NCI-H524 (cell line): ENCODE data around the gene NRXN3.

Source experiments
- DNase-seq, 2 experiments: peaks; one replicate each; lab custom pipeline; 2025; lab: John Stamatoyannopoulos, UW

Gene NRXN3

DNA sequence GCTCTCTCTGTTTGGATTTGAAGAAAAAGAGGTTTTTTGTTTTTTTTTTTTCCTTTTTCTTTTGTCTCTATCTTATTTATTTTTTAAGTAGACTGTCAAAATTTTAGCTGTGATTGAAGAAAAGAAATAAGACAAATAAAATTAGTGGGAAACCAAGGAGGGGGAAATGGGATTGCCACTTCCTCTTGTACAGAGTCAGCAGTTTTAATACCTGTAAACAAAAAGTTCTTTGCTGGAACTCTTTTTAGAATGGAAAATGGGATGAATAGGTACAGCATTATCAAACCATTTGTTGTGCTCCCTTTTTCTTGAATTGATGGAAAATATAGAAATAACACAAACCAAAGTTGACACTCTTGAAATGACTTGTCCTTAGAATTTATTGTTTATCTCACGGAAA is 1360.4 kb downstream of the NRXN3 start:
- DNase-seq: no peak

DNA sequence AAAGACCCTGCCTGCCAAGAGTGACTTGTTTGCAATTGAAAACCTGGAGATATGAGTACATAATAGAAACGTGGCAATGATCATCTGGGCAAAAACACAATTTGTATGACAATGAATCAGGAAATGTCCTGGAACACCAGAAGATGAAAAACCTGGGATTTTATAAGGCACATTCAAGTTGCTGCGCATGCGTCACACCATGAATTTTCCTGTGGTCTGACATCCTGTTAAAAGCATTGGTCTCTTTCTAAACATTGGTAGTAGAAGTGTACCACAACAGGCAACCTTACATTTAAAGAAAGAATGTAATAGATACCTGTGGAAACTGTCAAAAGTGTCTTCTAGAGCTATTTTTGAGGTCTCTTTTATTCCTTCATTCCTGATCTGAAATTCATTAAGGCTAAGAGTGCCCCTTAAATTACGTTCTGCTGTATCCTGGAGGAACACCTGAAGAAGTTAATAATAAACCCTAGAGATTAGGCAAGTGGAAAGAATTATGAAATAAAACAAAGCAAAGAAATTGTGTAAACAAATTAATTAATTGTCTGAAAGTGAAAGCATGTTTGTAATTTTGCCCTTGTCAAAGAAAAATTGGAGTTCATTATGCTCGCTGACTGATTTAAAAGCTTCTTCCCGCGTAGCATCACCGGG is 1364.7 kb downstream of the NRXN3 start:
- DNase-seq: no peak

DNA sequence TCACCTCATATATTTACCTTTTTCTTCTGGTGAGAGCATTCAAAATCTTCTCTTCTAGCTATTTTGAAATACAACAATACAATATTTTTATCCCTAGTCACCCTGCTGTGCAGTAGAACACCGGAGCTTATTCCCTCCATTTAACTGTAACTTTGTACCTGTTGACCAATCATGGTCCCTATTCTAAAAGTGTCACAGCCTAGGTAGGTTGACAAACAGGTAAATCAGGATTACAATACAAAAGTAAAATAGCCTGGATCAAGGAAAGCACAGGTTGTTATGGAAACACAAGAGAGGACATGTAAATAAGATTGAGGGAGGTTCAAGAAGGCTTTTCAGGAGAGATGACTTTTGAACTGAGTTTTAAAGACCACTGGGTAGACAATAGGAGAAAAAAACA is 1370.2 kb downstream of the NRXN3 start:
- DNase-seq: no peak

DNA sequence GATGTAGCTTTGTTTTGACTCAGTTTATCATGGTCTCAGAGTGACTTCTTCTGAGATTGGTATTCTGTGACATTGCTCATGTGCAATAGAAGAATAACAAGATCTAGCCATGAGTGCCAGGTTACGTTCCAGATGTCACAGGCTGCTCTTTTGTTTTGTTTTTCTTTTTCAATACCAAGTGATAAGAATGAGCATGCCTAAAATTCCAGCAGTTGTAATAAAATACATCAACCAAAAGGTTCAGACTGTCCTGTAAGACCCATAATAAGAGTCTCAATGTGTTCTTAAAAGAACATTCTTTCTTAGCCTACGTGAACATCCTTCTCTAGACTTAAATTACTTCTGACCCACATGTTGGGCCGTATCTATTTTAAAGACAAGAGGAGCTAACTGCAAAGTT is 1371.9 kb downstream of the NRXN3 start:
- no peak for DNase-seq

DNA sequence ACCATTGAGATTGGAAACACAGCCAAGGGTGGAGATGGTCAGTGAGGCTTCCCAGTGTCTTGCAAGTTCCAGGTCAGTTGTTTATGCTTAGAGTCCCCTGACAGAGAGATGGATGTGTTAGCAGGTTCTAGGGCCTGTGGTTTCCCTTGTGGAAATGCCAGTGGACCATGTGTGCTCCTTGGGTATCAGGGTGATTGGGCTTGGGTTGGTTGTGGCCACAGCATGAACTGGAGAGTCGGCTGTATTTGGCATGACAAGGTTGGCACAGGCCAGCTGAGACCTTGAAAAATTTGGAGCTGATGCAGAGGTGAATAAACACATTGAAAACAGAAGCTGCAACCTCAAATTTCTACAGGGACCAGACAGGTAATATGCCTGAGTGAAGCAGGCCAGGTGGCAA is 1373.2 kb downstream of the NRXN3 start:
- DNase-seq: no peak

DNA sequence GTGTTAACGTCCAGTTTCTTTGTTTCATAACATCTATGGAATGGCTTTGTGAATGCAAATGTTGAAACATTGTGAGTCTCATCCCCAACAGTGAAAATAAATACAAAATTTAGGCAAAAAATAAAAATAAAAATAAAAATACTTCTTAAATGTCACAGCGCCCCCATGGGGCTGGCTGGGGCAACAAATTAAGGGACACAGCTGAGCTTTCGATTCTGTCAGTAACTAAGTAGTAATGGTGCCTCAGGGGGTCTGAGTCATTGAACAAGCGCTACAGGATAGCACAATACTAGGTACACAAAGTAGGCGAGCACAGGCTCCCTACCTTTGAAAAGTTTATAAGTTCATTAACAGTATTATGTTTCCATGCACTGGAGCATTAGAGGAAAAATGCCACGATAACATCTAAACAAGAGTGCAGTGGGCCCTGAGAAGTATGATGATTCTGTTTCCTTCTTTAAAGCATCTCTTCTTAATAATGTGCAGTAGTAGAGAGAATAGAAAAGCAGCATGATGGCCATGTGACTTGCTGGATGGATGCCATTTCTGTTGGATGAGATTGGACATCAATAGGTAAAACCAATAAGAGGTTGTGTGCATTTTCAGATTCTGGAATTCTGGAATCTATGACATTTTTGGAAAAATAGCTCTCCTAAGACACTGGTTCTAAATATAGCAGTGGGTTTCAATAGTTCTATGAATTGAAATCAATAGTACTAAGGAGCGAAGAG is 1374.0 kb downstream of the NRXN3 start:
- DNase-seq: peak in 1 of 2 experiments; percentile 54

DNA sequence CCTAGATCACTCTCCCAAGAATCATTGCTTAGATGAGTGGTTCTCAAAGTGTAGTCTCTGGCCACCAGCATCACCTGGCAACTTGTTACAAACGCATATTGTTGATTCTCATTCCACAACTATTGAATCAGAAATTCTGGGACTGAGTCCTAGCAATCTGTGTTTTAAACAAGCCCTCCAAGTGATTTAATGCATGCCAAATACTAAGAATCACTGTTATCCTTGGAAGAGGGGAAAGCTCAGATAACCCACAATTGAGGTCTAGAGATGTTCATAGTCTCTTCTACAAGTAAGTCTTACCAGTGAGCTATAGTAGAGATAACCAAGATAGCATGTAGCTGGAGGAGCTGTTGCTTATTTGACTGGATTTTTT is 1374.5 kb downstream of the NRXN3 start:
- no peak for DNase-seq

DNA sequence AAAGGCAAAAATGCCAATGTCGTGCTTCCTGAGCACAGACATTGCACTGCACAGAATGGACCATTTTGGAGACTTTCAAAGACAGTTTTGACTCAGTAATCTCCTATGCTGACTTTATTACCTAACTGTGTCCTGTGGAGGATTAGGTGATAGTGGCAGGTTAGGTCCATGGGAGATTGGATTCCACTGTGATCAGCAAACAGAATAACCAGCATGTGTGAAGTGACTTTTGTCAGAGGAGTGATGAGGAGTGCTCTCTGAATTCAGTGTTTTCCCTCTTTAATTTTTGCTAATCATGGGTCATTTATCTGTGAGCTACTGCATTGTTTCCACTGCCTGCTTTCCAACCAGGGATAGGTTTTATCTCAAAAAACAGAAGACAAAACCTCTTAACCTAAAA is 1378.7 kb downstream of the NRXN3 start:
- no peak for DNase-seq

DNA sequence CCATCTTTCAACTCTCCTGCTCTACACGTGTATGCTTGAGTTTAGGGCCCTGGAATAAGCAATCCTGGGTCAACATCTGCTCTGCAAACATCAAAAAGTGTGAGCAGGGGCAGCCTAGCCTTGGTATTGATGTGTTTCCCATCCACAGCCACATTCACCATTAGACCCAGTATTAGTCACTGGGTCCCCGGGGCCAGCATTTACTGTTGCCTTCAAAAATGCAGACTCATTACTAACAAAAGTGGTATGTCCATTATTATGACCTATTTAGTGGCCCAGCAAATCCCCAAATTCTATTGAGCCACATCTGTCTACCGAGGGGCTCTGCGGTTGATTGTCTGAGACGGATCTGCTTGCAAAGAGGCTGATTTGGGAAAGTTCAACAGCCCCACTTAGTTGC is 1379.3 kb downstream of the NRXN3 start:
- DNase-seq: no peak

DNA sequence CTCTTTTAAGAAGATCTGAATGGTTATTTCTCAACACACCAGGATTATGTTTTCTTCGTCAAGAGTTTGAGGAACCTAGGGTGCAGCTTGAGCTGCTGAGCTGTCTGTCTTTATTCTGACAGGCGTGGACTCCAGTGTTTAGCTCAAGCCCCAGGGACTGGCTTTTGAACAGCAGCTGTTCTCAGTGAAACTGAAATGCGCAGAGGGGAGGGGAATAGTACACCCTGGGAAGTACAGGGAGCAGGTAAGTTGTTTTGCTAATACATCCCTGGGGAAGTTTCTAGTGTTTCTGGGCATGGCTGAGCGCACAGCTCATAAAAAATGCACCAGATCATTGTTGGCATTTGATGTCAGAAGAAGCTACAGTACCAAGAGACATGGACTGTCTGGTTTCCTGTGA is 1381.3 kb downstream of the NRXN3 start:
- DNase-seq: peak; percentile 5 to 68

DNA sequence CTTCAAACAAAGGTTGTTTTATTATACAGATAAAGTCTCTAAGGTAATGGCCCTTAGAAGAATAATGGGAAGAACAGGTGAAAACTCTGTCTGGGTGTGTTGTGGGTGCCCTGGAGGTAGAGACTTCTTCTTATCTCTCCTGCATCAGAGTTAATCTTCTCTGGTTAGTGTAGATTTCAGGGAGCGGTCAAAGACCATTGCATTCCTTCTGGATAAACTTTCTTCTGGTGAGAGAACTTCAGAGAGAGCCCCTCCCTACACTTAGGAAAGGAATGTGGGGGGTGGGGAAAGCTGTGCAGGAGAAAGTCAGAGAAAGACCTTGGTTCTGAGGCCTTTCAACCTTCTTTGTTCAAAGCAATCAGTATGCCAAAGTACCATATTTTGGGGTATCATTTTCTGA is 1382.6 kb downstream of the NRXN3 start:
- DNase-seq: no peak

DNA sequence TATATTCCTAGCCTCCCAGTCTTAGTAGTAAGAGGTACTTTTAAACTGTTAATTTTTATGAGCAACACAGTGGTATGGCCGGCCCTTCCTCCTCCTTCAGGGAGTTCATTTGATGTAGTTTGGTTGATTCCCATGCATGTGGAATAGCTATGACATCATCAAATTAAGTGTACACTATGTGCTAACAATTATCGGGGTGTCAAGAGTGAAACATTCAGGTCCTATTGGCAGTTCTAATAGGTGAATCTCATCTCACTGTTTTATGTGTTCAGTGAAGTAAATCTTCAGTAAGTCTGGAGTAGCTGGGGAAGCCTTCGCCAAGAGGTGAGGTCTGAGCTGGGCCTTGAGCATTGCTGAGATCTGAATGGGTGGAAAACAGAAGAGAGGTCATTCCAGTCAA is 1384.6 kb downstream of the NRXN3 start:
- DNase-seq: no peak

DNA sequence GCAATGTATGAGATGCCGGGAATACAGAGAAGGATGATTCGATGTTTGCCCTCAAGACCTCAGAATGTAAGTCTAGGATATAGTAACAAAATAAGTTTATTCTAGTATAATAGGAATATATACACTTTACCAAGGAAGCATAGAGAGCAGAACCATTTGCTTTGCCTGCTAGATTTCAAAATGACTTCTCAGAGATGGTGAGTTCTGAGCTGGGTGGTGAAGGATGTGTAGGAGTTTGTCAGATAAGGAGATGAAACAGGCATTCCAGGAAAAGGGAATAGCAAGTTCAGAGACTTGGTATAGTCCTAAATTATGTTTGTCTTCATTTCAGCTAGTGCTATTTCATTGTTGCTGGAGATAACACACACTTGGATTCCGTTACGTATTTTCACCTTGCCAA is 1385.3 kb downstream of the NRXN3 start:
- DNase-seq: no peak

DNA sequence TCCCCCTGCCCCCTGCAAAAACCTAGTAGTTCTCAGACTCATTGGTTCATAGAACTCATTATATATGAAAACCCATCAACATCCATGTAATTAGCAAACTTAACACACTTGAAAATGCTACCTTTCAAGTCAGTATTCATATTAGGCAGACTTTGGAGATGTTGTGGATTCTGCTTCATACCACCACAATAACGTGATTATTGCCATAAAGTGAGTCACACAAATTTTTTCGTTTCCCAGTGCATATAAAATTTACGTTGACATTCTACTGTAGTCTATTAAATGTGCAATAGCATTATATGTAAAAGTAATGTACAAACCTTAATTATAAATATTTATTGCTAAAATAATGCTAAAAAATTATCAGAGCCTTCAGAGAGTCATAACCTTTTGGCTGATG is 1387.1 kb downstream of the NRXN3 start:
- no peak for DNase-seq

DNA sequence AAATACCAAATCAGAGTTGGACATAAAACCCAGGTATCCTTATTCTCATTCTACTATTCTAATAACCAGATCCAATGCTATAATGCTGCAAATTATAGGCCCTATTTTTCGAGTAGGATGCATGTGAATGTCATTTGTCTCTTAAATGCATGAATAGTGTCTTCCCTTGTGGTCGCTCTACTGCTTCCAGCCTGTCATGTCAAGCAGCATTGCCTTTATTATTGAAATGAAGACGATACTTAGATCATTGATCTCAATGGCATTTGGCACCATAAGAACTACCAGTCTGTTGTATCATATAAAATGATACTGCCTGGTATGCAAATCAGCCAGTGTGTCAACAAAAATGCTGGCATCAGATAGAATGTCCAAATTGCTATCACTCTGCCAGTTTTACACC is 1392.0 kb downstream of the NRXN3 start:
- DNase-seq: no peak

DNA sequence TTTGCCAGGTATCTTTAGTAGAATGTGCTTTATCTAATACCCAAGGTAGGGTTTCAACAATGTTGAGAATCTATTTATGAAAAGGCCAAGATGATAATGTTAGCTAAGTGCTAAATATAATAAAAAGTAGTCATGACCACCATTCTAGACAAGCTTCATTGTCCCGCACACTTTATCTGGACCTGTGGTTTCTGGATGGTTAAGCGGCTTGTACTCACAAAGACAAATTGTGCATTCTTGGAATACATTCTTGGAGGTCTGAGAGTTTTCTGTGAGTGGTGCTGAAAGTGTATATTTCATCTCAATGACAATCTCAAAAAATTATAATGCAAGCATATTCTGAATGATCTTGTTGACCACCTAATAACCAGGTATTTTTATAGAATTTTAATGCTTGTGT is 1394.2 kb downstream of the NRXN3 start:
- no peak for DNase-seq

DNA sequence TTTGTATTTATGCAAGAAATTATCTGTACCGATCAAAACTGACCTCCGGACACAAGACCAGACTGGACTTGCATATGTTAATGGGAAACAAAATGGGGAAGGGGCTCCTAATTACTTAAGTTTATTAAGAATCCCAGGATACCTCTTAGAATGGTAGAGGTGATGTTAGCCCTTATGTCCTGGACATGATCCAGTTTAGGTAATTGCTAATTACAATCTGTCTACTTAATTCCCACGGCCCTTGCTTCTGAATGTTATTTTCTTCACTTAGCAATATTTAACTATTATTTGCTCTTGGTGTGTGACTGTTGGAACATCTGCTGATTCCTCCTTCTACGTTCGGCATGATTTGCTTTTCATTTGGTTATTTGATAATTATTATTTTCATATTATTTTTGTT is 1397.1 kb downstream of the NRXN3 start:
- DNase-seq: peak; percentile 26 to 74

DNA sequence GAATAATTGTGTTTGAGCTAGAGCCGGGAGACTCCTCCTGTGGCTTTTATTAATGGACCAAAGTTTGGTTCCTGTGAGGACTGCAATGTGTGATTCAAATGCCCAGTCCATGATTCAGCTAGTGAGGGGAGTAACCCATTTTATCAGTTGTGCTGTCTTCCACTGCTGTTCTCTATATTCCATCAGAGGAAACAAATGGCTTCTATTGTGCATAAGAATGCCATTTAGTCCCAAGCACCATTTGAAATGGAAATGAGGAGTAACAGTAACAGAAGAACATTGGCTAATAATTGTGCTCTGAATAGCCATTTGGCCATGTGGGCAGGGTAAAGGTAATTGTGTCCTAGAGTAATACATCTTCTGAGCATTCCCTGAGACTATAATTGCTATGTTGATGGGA is 1398.4 kb downstream of the NRXN3 start:
- DNase-seq: no peak

DNA sequence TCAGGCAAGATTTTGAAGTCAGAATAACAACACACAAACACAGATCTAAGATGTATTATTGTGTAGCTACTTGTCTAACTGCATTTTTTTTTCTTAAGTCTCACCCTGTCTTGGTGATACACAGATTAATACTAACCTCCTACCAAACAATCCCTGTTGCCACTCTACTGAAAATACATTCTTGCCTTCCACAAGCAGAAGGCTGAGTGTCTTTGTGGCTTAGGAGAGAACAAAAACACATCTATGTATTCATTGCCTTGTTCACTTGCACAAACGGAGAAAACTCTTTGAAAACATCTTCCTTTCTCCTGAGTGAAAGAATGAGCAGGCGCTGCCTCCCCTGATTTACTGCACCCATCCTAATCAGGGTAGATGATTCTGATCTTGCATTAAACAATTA is 1398.9 kb downstream of the NRXN3 start:
- no peak for DNase-seq

DNA sequence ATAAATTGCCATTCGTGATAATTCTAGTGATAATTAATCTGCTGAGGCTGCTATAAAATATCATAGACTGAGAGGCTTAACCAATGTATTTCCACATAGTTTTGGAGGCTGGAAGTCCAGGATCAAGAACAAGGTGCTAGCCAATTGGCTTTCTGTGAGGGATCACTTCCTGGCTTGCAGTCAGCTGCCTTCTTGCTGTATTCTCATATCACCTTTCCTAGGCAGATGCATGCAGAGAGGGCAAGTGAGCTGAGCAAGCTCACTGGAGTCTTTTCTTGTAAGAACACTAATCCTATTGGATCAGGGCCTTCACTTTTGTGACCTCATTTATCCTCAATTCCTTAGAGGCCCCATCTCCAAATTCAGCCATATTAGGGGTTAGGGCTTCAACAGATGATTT is 1400.5 kb downstream of the NRXN3 start:
- DNase-seq: peak in 1 of 2 experiments; percentile 57

DNA sequence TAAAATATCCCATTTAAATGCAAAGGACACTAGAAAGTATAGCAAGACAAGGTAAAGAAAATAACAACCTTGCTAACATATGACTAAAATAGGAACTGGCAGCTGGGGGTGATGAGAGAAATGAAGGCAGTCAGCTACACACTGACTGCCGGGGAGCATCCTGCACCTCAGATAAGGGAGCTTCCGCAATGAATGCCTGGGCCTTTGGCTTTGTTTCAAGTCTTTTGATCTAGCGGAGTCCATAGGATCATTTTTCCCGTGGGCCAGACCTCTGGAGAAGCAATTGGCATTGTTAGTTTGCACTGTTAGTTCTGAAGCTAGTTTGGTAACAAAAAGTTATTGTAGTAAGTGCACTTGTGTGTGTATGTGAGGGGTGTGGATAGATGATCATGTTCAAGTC is 1401.2 kb downstream of the NRXN3 start:
- no peak for DNase-seq

DNA sequence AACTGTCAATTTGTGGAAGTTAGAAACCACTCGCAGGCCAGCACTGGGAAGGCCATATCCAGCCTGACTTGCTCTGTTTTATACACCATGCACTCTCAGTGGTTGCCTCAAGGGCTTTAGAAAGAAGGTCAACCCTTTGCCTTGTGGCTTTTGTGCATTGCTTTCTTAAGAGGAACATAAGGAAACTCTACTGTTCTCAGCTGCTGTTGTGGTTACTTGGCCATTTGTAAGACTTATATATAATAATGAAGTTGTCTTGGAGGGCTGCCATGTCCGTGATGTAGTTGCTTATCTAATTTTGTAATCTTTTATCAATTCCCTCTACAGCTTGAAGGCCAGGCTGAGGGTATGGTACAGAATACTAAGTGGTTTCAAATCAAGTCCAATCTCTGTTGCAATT is 1403.3 kb downstream of the NRXN3 start:
- no peak for DNase-seq

DNA sequence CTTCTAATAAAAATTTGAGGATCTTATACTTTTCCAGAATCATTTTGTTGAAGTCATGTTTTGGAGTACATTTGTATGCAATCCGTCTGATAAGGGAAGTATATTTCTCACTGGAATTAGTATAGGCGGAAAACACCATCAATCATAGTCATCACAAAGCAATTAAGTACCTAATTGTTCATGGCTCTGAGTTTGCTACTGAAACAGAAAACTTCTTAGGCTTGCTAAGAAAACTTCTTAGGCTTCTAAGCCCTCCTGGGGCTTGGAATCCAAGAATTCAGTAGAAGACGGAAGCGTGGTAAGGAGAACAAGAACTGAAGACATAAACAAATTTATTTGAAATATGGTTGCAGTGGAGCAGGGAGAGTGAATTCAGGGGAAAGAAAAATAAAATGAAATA is 1404.9 kb downstream of the NRXN3 start:
- no peak for DNase-seq

DNA sequence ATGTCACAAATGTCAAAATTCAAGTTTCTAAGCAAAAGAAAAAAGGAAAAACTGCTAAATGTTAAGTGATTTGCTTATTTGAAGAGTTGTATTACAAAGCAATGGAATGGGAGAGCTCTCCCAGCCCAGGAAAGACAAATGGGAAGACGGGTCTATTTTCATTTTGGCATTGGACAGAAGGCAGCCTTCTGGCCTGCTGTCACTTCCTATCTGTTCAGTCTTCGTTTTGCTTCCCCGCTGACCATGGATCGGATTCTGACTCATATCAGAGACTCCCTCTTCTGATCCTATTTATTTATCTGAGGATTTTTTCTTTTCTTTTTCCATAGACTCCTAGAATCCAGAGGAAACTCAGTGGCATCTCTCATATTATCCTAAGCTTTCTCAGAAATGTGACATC is 1406.3 kb downstream of the NRXN3 start:
- no peak for DNase-seq
